Measurements from ENCODE around the gene MYO1H.
A peak's percentile ranks its signal among the peaks of the same experiment; 100 is the strongest.

Gene MYO1H

DNA sequence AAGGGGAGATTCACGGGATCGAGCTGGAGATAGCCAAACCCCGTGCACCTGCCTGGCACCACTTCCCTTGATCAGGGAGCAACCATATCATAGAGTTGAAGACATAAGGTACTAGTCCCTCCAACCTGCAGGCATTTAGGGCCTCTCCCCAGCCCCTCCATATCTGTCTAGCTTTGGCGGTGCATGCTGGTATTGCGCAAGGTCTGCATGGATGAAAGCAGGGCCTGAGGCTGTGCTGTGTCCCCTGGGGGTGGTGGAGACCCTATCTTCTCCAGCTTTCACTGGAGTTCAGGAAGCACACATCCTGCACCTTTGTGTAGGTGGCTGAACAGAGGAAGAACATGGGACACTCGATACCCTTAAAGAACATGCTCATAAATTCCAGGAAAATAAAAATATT is 82.5 kb downstream of the MYO1H start:
- Histone ChIP-seq H3K36me3 (ENCODE audit: control insufficient read depth, insufficient read depth, low read length) (no peaks in the 10 kb centered on the region), H3K27me3 (replicated peaks; ENCODE audit: control insufficient read depth, insufficient read depth, low read length) (no peaks in the 10 kb centered on the region; the same call in 1 of the 2 replicates), H3K4me3 (replicated peaks; ENCODE audit: low read depth, low read length) (no peak overlapping the region)
- TF ChIP-seq, protein P1, sequence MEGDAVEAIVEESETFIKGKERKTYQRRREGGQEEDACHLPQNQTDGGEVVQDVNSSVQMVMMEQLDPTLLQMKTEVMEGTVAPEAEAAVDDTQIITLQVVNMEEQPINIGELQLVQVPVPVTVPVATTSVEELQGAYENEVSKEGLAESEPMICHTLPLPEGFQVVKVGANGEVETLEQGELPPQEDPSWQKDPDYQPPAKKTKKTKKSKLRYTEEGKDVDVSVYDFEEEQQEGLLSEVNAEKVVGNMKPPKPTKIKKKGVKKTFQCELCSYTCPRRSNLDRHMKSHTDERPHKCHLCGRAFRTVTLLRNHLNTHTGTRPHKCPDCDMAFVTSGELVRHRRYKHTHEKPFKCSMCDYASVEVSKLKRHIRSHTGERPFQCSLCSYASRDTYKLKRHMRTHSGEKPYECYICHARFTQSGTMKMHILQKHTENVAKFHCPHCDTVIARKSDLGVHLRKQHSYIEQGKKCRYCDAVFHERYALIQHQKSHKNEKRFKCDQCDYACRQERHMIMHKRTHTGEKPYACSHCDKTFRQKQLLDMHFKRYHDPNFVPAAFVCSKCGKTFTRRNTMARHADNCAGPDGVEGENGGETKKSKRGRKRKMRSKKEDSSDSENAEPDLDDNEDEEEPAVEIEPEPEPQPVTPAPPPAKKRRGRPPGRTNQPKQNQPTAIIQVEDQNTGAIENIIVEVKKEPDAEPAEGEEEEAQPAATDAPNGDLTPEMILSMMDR (IDR thresholded peaks at IDR 0.05; ENCODE audit: insufficient read depth, low read length, poor library complexity, severe bottlenecking) = no peak
- no peak for DNase-seq (ENCODE audit: extremely low read depth, insufficient read length)

- TF ChIP-seq, protein P1 (IDR thresholded peaks at IDR 0.05; ENCODE audit: insufficient read depth, low read length, poor library complexity, severe bottlenecking) = no peak
- Histone ChIP-seq H3K27me3 (replicated peaks; ENCODE audit: control insufficient read depth, insufficient read depth, low read length) (no peaks in the 10 kb centered on the region), H3K36me3 (ENCODE audit: control insufficient read depth, insufficient read depth, low read length) (no peaks in the 10 kb centered on the region), H3K4me3 (replicated peaks; ENCODE audit: low read depth, low read length) (no peak overlapping the region)
- no peak for DNase-seq (ENCODE audit: extremely low read depth, insufficient read length)
These were observed 84.7 kb downstream of the MYO1H start for GRCh38 chr12:109432431-109432830.

DNA sequence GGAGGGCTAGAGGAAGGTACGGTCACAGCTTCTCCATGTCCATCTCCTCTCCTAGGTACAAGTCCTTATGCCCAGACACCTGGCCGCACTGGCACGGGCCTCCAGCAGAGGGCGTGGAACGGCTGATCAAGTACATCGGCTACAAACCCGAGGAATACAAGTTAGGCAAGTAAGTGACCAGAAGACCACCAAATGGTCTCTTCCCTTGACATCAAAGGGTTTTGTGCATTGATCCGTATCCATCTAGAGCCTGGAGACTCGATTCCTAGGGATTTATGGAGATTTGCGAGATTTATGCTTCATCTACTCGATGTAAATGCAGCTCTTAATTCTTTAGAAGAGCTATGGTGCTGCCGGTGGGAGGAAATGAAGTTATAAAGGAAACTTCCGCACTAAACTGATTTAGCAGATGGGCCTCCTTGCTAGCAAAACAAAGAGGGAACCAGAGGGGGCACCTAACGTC is 85.2 kb downstream of the MYO1H start:
- Histone ChIP-seq H3K4me3 (replicated peaks; ENCODE audit: low read depth, low read length) (no peak overlapping the region), H3K36me3 (ENCODE audit: control insufficient read depth, insufficient read depth, low read length) (no peaks in the 10 kb centered on the region), H3K27me3 (replicated peaks; ENCODE audit: control insufficient read depth, insufficient read depth, low read length) (no peaks in the 10 kb centered on the region)
- TF ChIP-seq, protein P1 (IDR thresholded peaks at IDR 0.05; ENCODE audit: insufficient read depth, low read length, poor library complexity, severe bottlenecking) = peak; percentile 98
- DNase-seq (ENCODE audit: extremely low read depth, insufficient read length) = peak; percentile 71

DNA sequence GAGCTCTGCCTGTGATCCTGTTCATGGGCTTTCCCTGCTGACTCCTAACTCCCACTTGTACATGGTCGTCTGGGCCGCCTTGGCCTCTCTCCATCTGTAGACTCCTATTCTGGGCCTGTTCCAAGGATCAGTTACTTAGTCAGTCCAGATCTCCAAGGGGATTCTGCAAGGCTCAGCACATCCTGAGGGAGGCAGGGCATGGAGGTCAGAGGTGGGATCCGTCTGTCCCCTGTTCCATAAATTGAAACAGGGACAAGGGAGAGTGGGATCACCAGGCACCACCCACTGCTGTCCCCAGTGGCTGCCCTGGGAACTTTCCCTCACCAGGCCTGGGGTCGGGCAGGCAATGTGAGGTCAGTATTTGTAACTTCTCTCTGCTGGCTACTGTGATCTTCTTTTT is 85.9 kb downstream of the MYO1H start:
- Histone ChIP-seq H3K27me3 (replicated peaks; ENCODE audit: control insufficient read depth, insufficient read depth, low read length) (no peaks in the 10 kb centered on the region), H3K4me3 (replicated peaks; ENCODE audit: low read depth, low read length) (no peak overlapping the region), H3K36me3 (ENCODE audit: control insufficient read depth, insufficient read depth, low read length) (no peaks in the 10 kb centered on the region)
- DNase-seq (ENCODE audit: extremely low read depth, insufficient read length) = no peak
- TF ChIP-seq, protein P1 (IDR thresholded peaks at IDR 0.05; ENCODE audit: insufficient read depth, low read length, poor library complexity, severe bottlenecking) = peak; percentile 34

GRCh38 chr12:109434582-109434981 is 86.9 kb downstream of the MYO1H start:
- H3K27me3 ChIP-seq (replicated peaks; ENCODE audit: control insufficient read depth, insufficient read depth, low read length) = no peaks in the 10 kb centered on the region
- no peak overlapping the region for H3K4me3 ChIP-seq (replicated peaks; ENCODE audit: low read depth, low read length)
- H3K36me3 ChIP-seq (ENCODE audit: control insufficient read depth, insufficient read depth, low read length) = no peaks in the 10 kb centered on the region
- no peak for DNase-seq (ENCODE audit: extremely low read depth, insufficient read length)
- TF ChIP-seq, protein P1 (IDR thresholded peaks at IDR 0.05; ENCODE audit: insufficient read depth, low read length, poor library complexity, severe bottlenecking) = no peak

Measured in GM06990 (cell line).